Neural cell (in vitro differentiated cells): ENCODE data around the gene EEF2K. TPM values are rescaled to one million over a fixed set of nuclear protein-coding genes. Genes with fewer than 3 reads are reported as not detected.

Source experiments
- H2AFZ ChIP-seq: fragments of 200-600, 300-800 bp; sonication (generic), shearing (Covaris generic); 2 replicates; pipeline ENCODE4 v1.6.0; 2014; ENCODE audit warnings: low read depth, mild to moderate bottlenecking, antibody characterized with exemption, low read length, moderate library complexity
- H3F3A ChIP-seq: fragments of 200-600 bp; shearing (Covaris generic); 2 replicates; pipeline ENCODE4 v1.6.1; 2016; ENCODE audit warnings: mild to moderate bottlenecking, moderate library complexity, mixed read lengths, antibody characterized with exemption, low read length; ENCODE audit not compliant: insufficient read depth, poor library complexity, severe bottlenecking
- H3K27ac ChIP-seq: fragments of 200-600, 300-800 bp; sonication (generic), shearing (Covaris generic); 2 replicates; pipeline ENCODE4 v1.5.1; 2014; ENCODE audit warnings: mild to moderate bottlenecking, low read length, moderate library complexity
- H3K27me3 ChIP-seq: fragments of 300-800, 200-600 bp; sonication (generic), shearing (Covaris generic); 2 replicates; pipeline ENCODE4 v1.6.0; 2014; ENCODE audit warnings: mild to moderate bottlenecking, low read depth, low read length, moderate library complexity; ENCODE audit not compliant: insufficient read depth
- H3K36me3 ChIP-seq: fragments of 300-800, 200-600 bp; sonication (generic), shearing (Covaris generic); 2 replicates; pipeline ENCODE4 v1.5.1; 2014; ENCODE audit warnings: mild to moderate bottlenecking, antibody characterized with exemption, low read length, moderate library complexity; ENCODE audit not compliant: insufficient read depth
- H3K4me2 ChIP-seq: fragments of 300-800, 200-600 bp; sonication (generic), shearing (Covaris generic); 2 replicates; pipeline ENCODE4 v1.6.0; 2014; ENCODE audit warnings: mild to moderate bottlenecking, low read length
- H3K4me3 ChIP-seq: fragments of 300-800, 200-600 bp; sonication (generic), shearing (Covaris generic); 2 replicates; pipeline ENCODE4 v1.5.1; 2014; ENCODE audit warnings: mild to moderate bottlenecking, low read length, moderate library complexity
- H3K79me2 ChIP-seq: fragments of 200-600 bp; shearing (Covaris generic); replicated peaks from 2 replicates; pipeline ENCODE4 v1.6.0; 2014; ENCODE audit warnings: mild to moderate bottlenecking, low read length, moderate library complexity; ENCODE audit not compliant: insufficient read depth
- H3K9ac ChIP-seq: fragments of 300-800, 200-600 bp; sonication (generic), shearing (Covaris generic); 2 replicates; pipeline ENCODE4 v1.6.1; 2016; ENCODE audit warnings: mild to moderate bottlenecking, low read length, mixed read lengths
- H3K9me2 ChIP-seq: fragments of 200-600 bp; shearing (Covaris generic); 2 replicates; pipeline ENCODE4 v1.6.1; 2016; ENCODE audit warnings: mild to moderate bottlenecking, low read length, mixed read lengths; ENCODE audit not compliant: insufficient read depth
- H3K9me3 ChIP-seq: fragments of 200-600, 300-800 bp; sonication (generic), shearing (Covaris generic); 2 replicates; pipeline ENCODE4 v1.6.1; 2016; ENCODE audit warnings: mild to moderate bottlenecking, mixed run types, low read length, moderate library complexity, mixed read lengths
- H4K20me1 ChIP-seq: fragments of 200-600 bp; shearing (Covaris generic); 2 replicates; pipeline ENCODE4 v1.6.1; 2016; ENCODE audit warnings: mild to moderate bottlenecking, mixed run types; ENCODE audit not compliant: insufficient read depth
- EP300 ChIP-seq: fragments of 450-650 bp; conservative IDR thresholded peaks from 2 replicates; pipeline ENCODE4 v1.6.1; 2014; ENCODE audit warnings: antibody characterized with exemption, mild to moderate bottlenecking, moderate library complexity; ENCODE audit not compliant: poor library complexity, severe bottlenecking
- EZH2 ChIP-seq: fragments of 200-600, 300-800 bp; shearing (Covaris generic), sonication (generic); IDR thresholded peaks from 2 replicates; pipeline ENCODE4 v1.6.1; 2014; ENCODE audit warnings: antibody characterized with exemption, low read length, borderline replicate concordance, mild to moderate bottlenecking; ENCODE audit not compliant: insufficient read depth, poor library complexity, severe bottlenecking
- MXI1 ChIP-seq: fragments of 450-650 bp; conservative IDR thresholded peaks from 2 replicates; pipeline ENCODE4 v1.6.1; 2014; ENCODE audit warnings: antibody characterized with exemption, mild to moderate bottlenecking; ENCODE audit not compliant: poor library complexity, severe bottlenecking
- POLR2AphosphoS5 ChIP-seq: IDR thresholded peaks from 2 replicates; pipeline ENCODE4 v1.6.1; 2012
- RAD21 ChIP-seq: fragments of 450-650 bp; conservative IDR thresholded peaks from 2 replicates; pipeline ENCODE4 v1.6.1; 2014; ENCODE audit warnings: antibody characterized with exemption, mild to moderate bottlenecking, moderate library complexity
- SMC3 ChIP-seq: fragments of 450-650 bp; conservative IDR thresholded peaks from 2 replicates; pipeline ENCODE4 v1.6.1; 2014; ENCODE audit warnings: antibody characterized with exemption, mild to moderate bottlenecking, moderate library complexity; ENCODE audit not compliant: poor library complexity
- TAF1 ChIP-seq: IDR thresholded peaks from 2 replicates; pipeline ENCODE4 v1.6.1; 2012; ENCODE audit warnings: low read depth
- polyA plus RNA-seq: library from polyadenylated mRNA; depleted of rRNA; stranded (reverse); fragments of >200 nt; gene quantifications from 2 replicates; pipeline ENCODE4 v1.2.3, GENCODE V29; 2014
- TF ChIP-seq, protein P1 (sequence below): IDR thresholded peaks from 2 replicates; pipeline ENCODE4 v1.6.1; 2012; ENCODE audit warnings: borderline replicate concordance
- TF ChIP-seq, protein P2 (sequence below): fragments of 450-650 bp; IDR thresholded peaks from 2 replicates; pipeline ENCODE4 v1.5.1; 2014; ENCODE audit warnings: antibody characterized with exemption, mild to moderate bottlenecking, moderate library complexity; ENCODE audit not compliant: poor library complexity, severe bottlenecking

Gene EEF2K
- polyA plus RNA-seq, 1 donor from 2014 or later, result 7.2 TPM

DNA sequence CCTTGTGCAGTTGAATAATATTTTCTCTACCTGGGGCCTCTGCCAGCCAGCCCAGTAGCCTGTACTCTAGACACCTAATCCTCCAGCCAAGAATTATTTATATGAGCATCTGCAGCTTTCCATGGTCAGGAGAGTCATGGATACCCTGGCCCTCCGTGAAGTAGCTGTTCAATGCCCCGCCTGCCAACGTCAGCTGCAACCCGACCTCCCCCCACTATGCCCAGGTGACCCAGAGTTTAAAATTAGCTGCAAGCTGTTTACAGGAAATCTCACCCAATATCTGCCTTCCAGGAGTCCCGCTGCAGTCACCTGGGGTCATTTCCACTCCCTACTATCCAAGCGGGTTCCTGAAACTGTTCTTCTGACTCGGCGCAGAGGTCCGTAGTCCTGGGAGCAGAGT lies 31.4 kb upstream of the EEF2K start:
- Histone ChIP-seq H3K27me3 (no peaks in the 10 kb centered on the region), H3K36me3 (no peaks in the 10 kb centered on the region), H4K20me1 (no peaks in the 10 kb centered on the region), H3K4me3 (no peak overlapping the region), H3K79me2 (no peaks in the 10 kb centered on the region), H2AFZ (no peak overlapping the region), H3K9me2 (no peaks in the 10 kb centered on the region), H3K4me2 (no peak overlapping the region), H3K9me3 (no peaks in the 10 kb centered on the region), H3K27ac (no peak overlapping the region), H3K9ac (no peak overlapping the region), H3F3A (no peaks in the 10 kb centered on the region)
- TF ChIP-seq EP300 (no peak), TAF1 (no peak), MXI1 (no peak), SMC3 (no peak), RAD21 (no peak), POLR2AphosphoS5 (no peak), EZH2 (no peak)
- TF ChIP-seq, protein P1, sequence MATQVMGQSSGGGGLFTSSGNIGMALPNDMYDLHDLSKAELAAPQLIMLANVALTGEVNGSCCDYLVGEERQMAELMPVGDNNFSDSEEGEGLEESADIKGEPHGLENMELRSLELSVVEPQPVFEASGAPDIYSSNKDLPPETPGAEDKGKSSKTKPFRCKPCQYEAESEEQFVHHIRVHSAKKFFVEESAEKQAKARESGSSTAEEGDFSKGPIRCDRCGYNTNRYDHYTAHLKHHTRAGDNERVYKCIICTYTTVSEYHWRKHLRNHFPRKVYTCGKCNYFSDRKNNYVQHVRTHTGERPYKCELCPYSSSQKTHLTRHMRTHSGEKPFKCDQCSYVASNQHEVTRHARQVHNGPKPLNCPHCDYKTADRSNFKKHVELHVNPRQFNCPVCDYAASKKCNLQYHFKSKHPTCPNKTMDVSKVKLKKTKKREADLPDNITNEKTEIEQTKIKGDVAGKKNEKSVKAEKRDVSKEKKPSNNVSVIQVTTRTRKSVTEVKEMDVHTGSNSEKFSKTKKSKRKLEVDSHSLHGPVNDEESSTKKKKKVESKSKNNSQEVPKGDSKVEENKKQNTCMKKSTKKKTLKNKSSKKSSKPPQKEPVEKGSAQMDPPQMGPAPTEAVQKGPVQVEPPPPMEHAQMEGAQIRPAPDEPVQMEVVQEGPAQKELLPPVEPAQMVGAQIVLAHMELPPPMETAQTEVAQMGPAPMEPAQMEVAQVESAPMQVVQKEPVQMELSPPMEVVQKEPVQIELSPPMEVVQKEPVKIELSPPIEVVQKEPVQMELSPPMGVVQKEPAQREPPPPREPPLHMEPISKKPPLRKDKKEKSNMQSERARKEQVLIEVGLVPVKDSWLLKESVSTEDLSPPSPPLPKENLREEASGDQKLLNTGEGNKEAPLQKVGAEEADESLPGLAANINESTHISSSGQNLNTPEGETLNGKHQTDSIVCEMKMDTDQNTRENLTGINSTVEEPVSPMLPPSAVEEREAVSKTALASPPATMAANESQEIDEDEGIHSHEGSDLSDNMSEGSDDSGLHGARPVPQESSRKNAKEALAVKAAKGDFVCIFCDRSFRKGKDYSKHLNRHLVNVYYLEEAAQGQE, result no peak
- TF ChIP-seq, protein P2, sequence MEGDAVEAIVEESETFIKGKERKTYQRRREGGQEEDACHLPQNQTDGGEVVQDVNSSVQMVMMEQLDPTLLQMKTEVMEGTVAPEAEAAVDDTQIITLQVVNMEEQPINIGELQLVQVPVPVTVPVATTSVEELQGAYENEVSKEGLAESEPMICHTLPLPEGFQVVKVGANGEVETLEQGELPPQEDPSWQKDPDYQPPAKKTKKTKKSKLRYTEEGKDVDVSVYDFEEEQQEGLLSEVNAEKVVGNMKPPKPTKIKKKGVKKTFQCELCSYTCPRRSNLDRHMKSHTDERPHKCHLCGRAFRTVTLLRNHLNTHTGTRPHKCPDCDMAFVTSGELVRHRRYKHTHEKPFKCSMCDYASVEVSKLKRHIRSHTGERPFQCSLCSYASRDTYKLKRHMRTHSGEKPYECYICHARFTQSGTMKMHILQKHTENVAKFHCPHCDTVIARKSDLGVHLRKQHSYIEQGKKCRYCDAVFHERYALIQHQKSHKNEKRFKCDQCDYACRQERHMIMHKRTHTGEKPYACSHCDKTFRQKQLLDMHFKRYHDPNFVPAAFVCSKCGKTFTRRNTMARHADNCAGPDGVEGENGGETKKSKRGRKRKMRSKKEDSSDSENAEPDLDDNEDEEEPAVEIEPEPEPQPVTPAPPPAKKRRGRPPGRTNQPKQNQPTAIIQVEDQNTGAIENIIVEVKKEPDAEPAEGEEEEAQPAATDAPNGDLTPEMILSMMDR, result no peak

DNA sequence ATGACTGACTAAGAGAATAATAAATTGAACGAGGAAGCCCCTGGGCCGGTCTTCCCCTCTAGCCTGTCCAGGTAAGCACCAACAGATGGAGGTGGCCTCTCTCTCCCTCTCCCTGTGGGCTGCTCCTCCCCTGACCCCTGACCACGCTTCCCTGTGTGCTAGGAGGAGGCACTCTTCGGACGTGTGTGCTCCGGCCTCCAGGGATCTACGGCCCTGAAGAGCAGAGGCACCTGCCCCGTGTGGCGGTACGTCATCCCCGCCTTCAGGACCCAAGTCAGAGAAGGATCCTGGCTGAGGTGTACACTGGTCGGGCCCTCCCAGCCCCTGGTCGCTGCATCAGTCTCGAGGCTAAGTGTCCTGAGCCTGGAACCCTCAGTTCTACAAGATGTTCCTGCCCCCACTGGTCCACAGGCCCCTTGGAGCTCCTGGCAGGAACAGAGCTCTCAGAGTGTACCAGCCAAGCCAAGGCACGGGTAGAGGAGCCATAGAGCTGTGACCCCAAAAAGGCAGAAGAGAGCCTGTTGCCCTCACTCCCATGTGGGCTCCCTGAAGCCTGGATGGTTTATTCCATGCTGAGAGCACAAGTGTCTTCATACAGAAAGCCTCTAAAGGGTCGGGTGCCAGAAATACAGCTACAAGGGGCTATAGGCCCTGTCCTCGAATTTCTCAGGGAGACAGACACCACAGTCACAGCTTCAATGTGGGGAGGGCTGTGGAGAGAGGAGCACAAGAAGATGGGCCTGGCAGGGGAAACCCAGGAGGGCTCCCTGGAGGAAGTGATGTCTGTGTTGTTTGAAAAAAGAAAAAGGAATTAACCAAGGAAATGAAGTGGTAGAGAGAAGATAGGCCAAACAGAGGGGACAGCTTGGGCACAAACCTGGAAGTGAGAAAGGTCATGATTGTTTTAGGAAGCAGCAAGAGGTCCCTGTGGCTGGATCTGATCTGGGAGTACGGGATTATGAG lies 27.8 kb upstream of the EEF2K start:
- Histone ChIP-seq H3K4me3 (no peak overlapping the region), H3K4me2 (no peak overlapping the region), H3K9me3 (no peaks in the 10 kb centered on the region), H3K36me3 (no peaks in the 10 kb centered on the region), H3K9me2 (no peaks in the 10 kb centered on the region), H3K79me2 (no peaks in the 10 kb centered on the region), H3F3A (no peaks in the 10 kb centered on the region), H3K27ac (no peak overlapping the region), H4K20me1 (no peaks in the 10 kb centered on the region), H3K27me3 (no peaks in the 10 kb centered on the region), H3K9ac (no peak overlapping the region), H2AFZ (no peak overlapping the region)
- TF ChIP-seq EZH2, result no peak
- no peak for TF ChIP-seq TAF1
- no peak for TF ChIP-seq MXI1
- TF ChIP-seq, protein P1, result no peak
- TF ChIP-seq, protein P2, result no peak
- TF ChIP-seq EP300, result no peak
- TF ChIP-seq SMC3, result no peak
- no peak for TF ChIP-seq POLR2AphosphoS5
- TF ChIP-seq RAD21, result no peak
